Prostate gland (tissue), 2 donors: ENCODE results near the gene DBH. TPM values are rescaled to one million over a fixed set of nuclear protein-coding genes. Genes with fewer than 3 reads are reported as not detected.
"Not testable (repeated sequence)": the region's sequence is repeated elsewhere in the genome, so short reads cannot be mapped to it uniquely, and the experiment has no call there.

Experiments used
- DNase-seq: peaks from one replicate; pipeline ENCODE4 v3.0.0-alpha.2; 2019; ENCODE audit warnings: low spot score
- H3K27ac ChIP-seq, 2 donors: fragments of 200-600 bp; sonication (generic); 2 replicates each; pipeline ENCODE4 v1.5.1; 2017 to 2019
- H3K27me3 ChIP-seq: fragments of 200-600 bp; sonication (generic); replicated peaks from 2 replicates; pipeline ENCODE4 v1.5.1; 2019; ENCODE audit not compliant: insufficient read depth
- H3K36me3 ChIP-seq, 2 donors: fragments of 200-600 bp; sonication (generic); 1 replicate in 1 of 2; 2 replicates in 1 of 2; pipeline versions ENCODE4 v1.5.1 to v1.8.1; 2017 to 2019
- H3K4me1 ChIP-seq: fragments of 200-600 bp; sonication (generic); replicated peaks from 2 replicates; pipeline ENCODE4 v1.5.1; 2019
- H3K4me3 ChIP-seq, 2 donors: fragments of 200-600 bp; sonication (generic); 2 replicates each; pipeline ENCODE4 v1.5.1; 2017 to 2019
- H3K9me3 ChIP-seq: fragments of 200-600 bp; sonication (generic); 2 replicates; pipeline ENCODE4 v1.5.1; 2017
- CTCF ChIP-seq, 4 experiments: fragments of 200-600 bp in 2 of 4; fragments of 450-650 bp in 2 of 4; sonication (generic) in 2 of 4; IDR thresholded peaks; 1 replicate in 3 of 4; 2 replicates in 1 of 4; pipeline ENCODE4 v1.5.1; 2016 to 2019; ENCODE audit warnings: antibody characterized with exemption in 4 of 4, mild to moderate bottlenecking in 2 of 4, moderate library complexity in 2 of 4
- POLR2A ChIP-seq: fragments of 450-650 bp; IDR thresholded peaks from one replicate; pipeline ENCODE4 v1.6.1; 2016; ENCODE audit warnings: antibody characterized with exemption, mild to moderate bottlenecking
- POLR2AphosphoS5 ChIP-seq: sonication (generic); formaldehyde crosslinking; IDR thresholded peaks from one replicate; pipeline ENCODE4 v1.6.1; 2017; ENCODE audit warnings: antibody characterized with exemption
- WGBS: methylation state at CpG from one replicate; pipeline ENCODE4 v1.1.5; 2018; 5-methylcytosine and 5-hydroxymethylcytosine counted together
- intact Hi-C: fragments of 100-400 bp; cut with DNase I; formaldehyde crosslinking; loops from one replicate; pipeline ENCODE4 v1.14.2; 2022
- total RNA-seq, 2 donors: library from RNA; depleted of rRNA; stranded (reverse); fragments of >200 nt; gene quantifications; one replicate each; pipeline ENCODE4 v1.1.0, GENCODE V29; 2016

The DBH gene
- total RNA-seq, 2 donors from 2014 or later: not detected

GRCh38 chr9:133621725-133622267, 14.4 kb upstream of the DBH start:
- TF ChIP-seq POLR2AphosphoS5 (no peak), CTCF (IDR thresholded peaks at IDR 0.05) (no peak), POLR2A (no peak)
- no peaks in the 10 kb centered on the region for H3K36me3 ChIP-seq
- intact Hi-C loops: no loop called here
- H3K27ac ChIP-seq: no peak overlapping the region
- H3K4me1 ChIP-seq: no peaks in the 10 kb centered on the region
- no peaks in the 10 kb centered on the region for H3K9me3 ChIP-seq
- H3K27me3 ChIP-seq: no peaks in the 10 kb centered on the region
- DNase-seq: no peak
- no peak overlapping the region for H3K4me3 ChIP-seq
- 68% methylated on average over 11 of the region's 11 CpGs for WGBS

- Histone ChIP-seq H3K27me3 (no peaks in the 10 kb centered on the region), H3K27ac (no peak overlapping the region), H3K36me3 (no peaks in the 10 kb centered on the region), H3K4me1 (no peaks in the 10 kb centered on the region), H3K4me3 (no peak overlapping the region), H3K9me3 (no peaks in the 10 kb centered on the region)
- intact Hi-C loops: no loop called here
- DNase-seq: no peak
- TF ChIP-seq CTCF (IDR thresholded peaks at IDR 0.05): no peak
- TF ChIP-seq POLR2AphosphoS5: no peak
- no peak for TF ChIP-seq POLR2A
- 54% methylated on average over 5 of the region's 5 CpGs for WGBS
These were observed 13.6 kb upstream of the DBH start for GRCh38 chr9:133622555-133622954.

GRCh38 chr9:133626008-133626407, 10.2 kb upstream of the DBH start:
- H3K27ac ChIP-seq, H3K9me3 ChIP-seq, H3K4me1 ChIP-seq, intact Hi-C loops, H3K27me3 ChIP-seq, H3K4me3 ChIP-seq, H3K36me3 ChIP-seq, DNase-seq: not testable (repeated sequence)

GRCh38 chr9:133627341-133627740, 8.8 kb upstream of the DBH start:
- H3K27ac ChIP-seq: no peak overlapping the region
- H3K9me3 ChIP-seq: no peaks in the 10 kb centered on the region
- no peaks in the 10 kb centered on the region for H3K4me1 ChIP-seq
- 80% methylated on average over 3 of the region's 3 CpGs for WGBS
- intact Hi-C loops: no loop called here
- no peak overlapping the region for H3K4me3 ChIP-seq
- no peaks in the 10 kb centered on the region for H3K27me3 ChIP-seq
- TF ChIP-seq POLR2A (no peak), CTCF (IDR thresholded peaks at IDR 0.05) (no peak), POLR2AphosphoS5 (no peak)
- DNase-seq: no peak
- H3K36me3 ChIP-seq: no peaks in the 10 kb centered on the region

- H3K4me3 ChIP-seq: no peak overlapping the region
- TF ChIP-seq POLR2AphosphoS5: no peak
- TF ChIP-seq CTCF (IDR thresholded peaks at IDR 0.05): no peak
- no peak for TF ChIP-seq POLR2A
- no peak for DNase-seq
- no peaks in the 10 kb centered on the region for H3K4me1 ChIP-seq
- no peaks in the 10 kb centered on the region for H3K27me3 ChIP-seq
- no peak overlapping the region for H3K27ac ChIP-seq
- WGBS: 67% methylated on average over 8 of the region's 8 CpGs
- no peaks in the 10 kb centered on the region for H3K9me3 ChIP-seq
- intact Hi-C loops: no loop called here
- no peaks in the 10 kb centered on the region for H3K36me3 ChIP-seq
These were observed 7.4 kb upstream of the DBH start for GRCh38 chr9:133628766-133629165.
